A673 (cell line): ENCODE measurements around the gene PAPOLB. TPM values are rescaled to one million over a fixed set of nuclear protein-coding genes. Genes with fewer than 3 reads are reported as not detected.

Experiments used
- BruUV-seq: library from RNA; stranded (reverse); fragments of 400-500 nt; replicated peaks from 2 replicates; lab custom pipeline; 2021; lab: Mats Ljungman, UMichigan
- CTCF ChIA-PET: fragments of 300-600 bp; sonication (Branson Sonifier 250); formaldehyde crosslinking; loops from one replicate; lab custom pipeline; 2022; ENCODE audit warnings: antibody characterized with exemption; lab: Charles Lee
- POLR2A ChIA-PET: fragments of 300-600 bp; sonication (Branson Sonifier 250); formaldehyde crosslinking; loops from one replicate; lab custom pipeline; 2022; ENCODE audit warnings: antibody characterized with exemption; ENCODE audit not compliant: low non-redundant PET; lab: Charles Lee
- DNase-seq: peaks from one replicate; pipeline ENCODE4 v3.0.0-alpha.2; 2015; ENCODE audit warnings: low spot score
- H3K27ac ChIP-seq: fragments of 200-600 bp; sonication (generic); 2 replicates; pipeline ENCODE4 v1.5.1; 2016; ENCODE audit warnings: mixed run types, low read depth, mild to moderate bottlenecking, mixed read lengths, antibody characterized with exemption, low read length; ENCODE audit not compliant: poor library complexity, severe bottlenecking
- H3K27me3 ChIP-seq: fragments of 200-600 bp; sonication (generic); replicated peaks from 2 replicates; pipeline ENCODE4 v1.6.1; 2017; ENCODE audit warnings: mixed run types, low read depth, mild to moderate bottlenecking, mixed read lengths, antibody characterized with exemption, low read length; ENCODE audit not compliant: insufficient read depth, poor library complexity
- H3K36me3 ChIP-seq: fragments of 200-600 bp; sonication (generic); 2 replicates; pipeline ENCODE4 v1.6.1; 2016; ENCODE audit warnings: mixed run types, mild to moderate bottlenecking, mixed read lengths, antibody characterized with exemption, low read length; ENCODE audit not compliant: insufficient read depth, poor library complexity, severe bottlenecking
- H3K4me1 ChIP-seq: fragments of 200-600 bp; sonication (generic); 2 replicates; pipeline ENCODE4 v1.6.1; 2017; ENCODE audit warnings: mixed run types, mild to moderate bottlenecking, mixed read lengths, antibody characterized with exemption, low read length; ENCODE audit not compliant: insufficient read depth, poor library complexity, severe bottlenecking
- H3K4me3 ChIP-seq: fragments of 200-600 bp; sonication (generic); 2 replicates; pipeline ENCODE4 v1.5.1; 2016; ENCODE audit warnings: low read depth, mixed run types, mild to moderate bottlenecking, mixed read lengths, low read length; ENCODE audit not compliant: poor library complexity, severe bottlenecking
- H3K9me3 ChIP-seq: fragments of 200-600 bp; sonication (generic); 2 replicates; pipeline ENCODE4 v1.6.1; 2016; ENCODE audit warnings: mixed run types, low read depth, mild to moderate bottlenecking, mixed read lengths, antibody characterized with exemption, low read length; ENCODE audit not compliant: poor library complexity, severe bottlenecking
- EZH2 ChIP-seq: fragments of 200-600 bp; sonication (generic); IDR thresholded peaks from 2 replicates; pipeline ENCODE4 v1.6.1; 2017; ENCODE audit warnings: borderline replicate concordance, low read depth, mild to moderate bottlenecking, mixed read lengths, antibody characterized with exemption, low read length; ENCODE audit not compliant: poor library complexity, severe bottlenecking
- intact Hi-C: fragments of 100-400 bp; cut with micrococcal nuclease; formaldehyde crosslinking; loops from one replicate; pipeline ENCODE4 v1.10.0; 2022; ENCODE audit not compliant: unreplicated experiment
- total RNA-seq: library from RNA; stranded (reverse); gene quantifications from 2 replicates; pipeline ENCODE4 v1.2.3, GENCODE V29; 2021
- TF ChIP-seq, protein P1 (sequence below): fragments of 300-800, 200-600 bp; sonication (generic); conservative IDR thresholded peaks from 2 replicates; pipeline ENCODE4 v1.5.1; 2017; ENCODE audit warnings: low read depth, mild to moderate bottlenecking, antibody characterized with exemption, low read length, moderate library complexity, mixed read lengths

PAPOLB gene
- total RNA-seq, 1 experiment from 2014 or later: 0.17 TPM

DNA sequence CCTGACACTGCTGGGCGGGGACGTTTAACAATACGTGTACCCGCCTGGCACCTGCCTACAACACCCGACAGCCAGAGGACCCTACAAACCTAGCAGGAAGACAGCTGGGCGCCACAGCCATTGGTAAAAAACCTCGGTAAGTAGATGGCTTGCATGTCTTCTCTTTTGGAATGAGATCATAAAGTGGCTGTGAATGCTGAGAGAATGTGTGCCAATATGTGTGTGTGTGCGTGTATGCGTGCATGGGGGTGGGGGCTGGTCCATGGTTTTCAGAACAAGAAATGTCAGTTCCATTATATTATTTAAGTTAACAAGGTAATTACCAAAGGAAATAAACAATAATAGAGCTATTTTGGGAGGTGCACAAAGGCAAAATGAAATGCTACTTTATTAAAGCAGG is 39.2 kb downstream of the PAPOLB start:
- POLR2A ChIA-PET: no interaction called here
- no peak overlapping the region for H3K4me3 ChIP-seq
- no peaks in the 10 kb centered on the region for H3K27me3 ChIP-seq
- intact Hi-C loops: no loop called here
- CTCF ChIA-PET: no interaction called here
- DNase-seq: no peak
- no peaks in the 10 kb centered on the region for H3K4me1 ChIP-seq
- no peaks in the 10 kb centered on the region for H3K9me3 ChIP-seq
- no peaks in the 10 kb centered on the region for H3K36me3 ChIP-seq
- BruUV-seq: no TSS peak
- TF ChIP-seq, protein P1, sequence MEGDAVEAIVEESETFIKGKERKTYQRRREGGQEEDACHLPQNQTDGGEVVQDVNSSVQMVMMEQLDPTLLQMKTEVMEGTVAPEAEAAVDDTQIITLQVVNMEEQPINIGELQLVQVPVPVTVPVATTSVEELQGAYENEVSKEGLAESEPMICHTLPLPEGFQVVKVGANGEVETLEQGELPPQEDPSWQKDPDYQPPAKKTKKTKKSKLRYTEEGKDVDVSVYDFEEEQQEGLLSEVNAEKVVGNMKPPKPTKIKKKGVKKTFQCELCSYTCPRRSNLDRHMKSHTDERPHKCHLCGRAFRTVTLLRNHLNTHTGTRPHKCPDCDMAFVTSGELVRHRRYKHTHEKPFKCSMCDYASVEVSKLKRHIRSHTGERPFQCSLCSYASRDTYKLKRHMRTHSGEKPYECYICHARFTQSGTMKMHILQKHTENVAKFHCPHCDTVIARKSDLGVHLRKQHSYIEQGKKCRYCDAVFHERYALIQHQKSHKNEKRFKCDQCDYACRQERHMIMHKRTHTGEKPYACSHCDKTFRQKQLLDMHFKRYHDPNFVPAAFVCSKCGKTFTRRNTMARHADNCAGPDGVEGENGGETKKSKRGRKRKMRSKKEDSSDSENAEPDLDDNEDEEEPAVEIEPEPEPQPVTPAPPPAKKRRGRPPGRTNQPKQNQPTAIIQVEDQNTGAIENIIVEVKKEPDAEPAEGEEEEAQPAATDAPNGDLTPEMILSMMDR: no peak
- no peak for TF ChIP-seq EZH2
- H3K27ac ChIP-seq: no peak overlapping the region

DNA sequence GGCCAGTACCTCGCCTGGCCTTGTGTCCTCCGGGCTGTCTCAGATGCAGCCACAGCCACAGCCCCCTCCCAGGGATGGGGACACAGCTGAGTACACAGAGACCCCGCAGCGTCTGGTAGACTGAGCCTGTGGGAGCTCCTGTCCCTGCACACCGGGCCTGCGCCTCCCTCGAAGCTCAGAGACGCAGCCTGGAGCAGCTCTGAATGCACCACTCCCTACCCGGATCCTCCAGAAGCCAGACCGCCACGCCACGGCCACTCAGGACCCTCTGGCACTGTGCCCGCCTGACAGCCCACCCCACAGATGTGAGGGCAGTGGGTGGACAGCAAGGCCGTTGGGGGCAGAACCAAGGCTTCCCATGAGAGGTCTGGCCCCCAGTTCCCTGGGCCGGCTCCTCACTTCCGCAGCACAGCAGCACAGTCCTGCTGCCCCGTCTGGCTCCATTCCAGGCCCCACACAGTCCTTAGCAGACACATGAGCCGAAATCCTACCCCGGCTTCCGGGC is 40.8 kb downstream of the PAPOLB start:
- Histone ChIP-seq H3K27ac (no peak overlapping the region), H3K9me3 (no peaks in the 10 kb centered on the region), H3K4me3 (no peak overlapping the region), H3K27me3 (no peaks in the 10 kb centered on the region), H3K4me1 (no peaks in the 10 kb centered on the region), H3K36me3 (no peaks in the 10 kb centered on the region)
- TF ChIP-seq EZH2: no peak
- TF ChIP-seq, protein P1: no peak
- intact Hi-C loops: no loop called here
- POLR2A ChIA-PET: no interaction called here
- BruUV-seq: no TSS peak
- CTCF ChIA-PET: no interaction called here
- DNase-seq: no peak

DNA sequence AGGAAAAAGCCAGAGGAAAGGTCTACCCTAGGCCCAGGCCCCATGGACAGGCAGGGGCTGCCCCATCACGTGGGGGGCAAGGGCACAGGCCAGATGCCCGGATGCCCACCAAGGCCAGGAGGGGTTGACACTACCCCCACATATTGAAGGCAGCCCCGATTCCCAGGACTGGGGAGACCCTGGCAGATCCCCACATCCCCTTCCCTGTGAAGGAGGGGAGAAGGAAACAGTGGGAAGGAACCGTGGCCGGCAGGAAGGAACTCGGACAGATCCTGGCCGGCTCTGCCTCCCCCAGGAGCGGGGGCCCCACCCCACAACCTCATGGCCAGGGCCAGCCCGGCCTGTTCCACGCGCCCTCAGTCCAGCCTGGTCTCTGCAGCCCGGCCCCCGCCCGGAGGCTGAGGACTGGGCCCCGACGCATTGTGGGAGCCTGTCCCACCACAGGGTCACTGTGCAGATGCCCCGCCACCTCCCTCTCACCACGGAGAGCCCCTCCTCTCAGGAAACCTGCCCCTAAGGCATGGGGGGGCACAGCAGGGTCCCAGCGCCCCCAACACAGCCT is 41.3 kb downstream of the PAPOLB start:
- no peak for DNase-seq
- POLR2A ChIA-PET: no interaction called here
- H3K9me3 ChIP-seq: no peaks in the 10 kb centered on the region

More for the DNA sequence above, 41.3 kb downstream of the PAPOLB start:
- Histone ChIP-seq H3K4me1 (no peaks in the 10 kb centered on the region), H3K4me3 (no peak overlapping the region), H3K36me3 (no peaks in the 10 kb centered on the region), H3K27ac (no peak overlapping the region), H3K27me3 (no peaks in the 10 kb centered on the region)
- no peak for TF ChIP-seq EZH2
- TF ChIP-seq, protein P1: no peak
- CTCF ChIA-PET: no interaction called here
- BruUV-seq: no TSS peak
- intact Hi-C loops: no loop called here
